ENCODE measurements around the gene TRPC4.
A peak's percentile ranks its signal among the peaks of the same experiment; 100 is the strongest.

- TF ChIP-seq CTCF (IDR thresholded peaks at IDR 0.05) (peak in 2 of 5 experiments; percentile 16 to 19), EP300 (IDR thresholded peaks at IDR 0.05; ENCODE audit: low read depth) (no peak), POLR2AphosphoS5 (IDR thresholded peaks at IDR 0.05) (no peak)
These were observed 229.1 kb downstream of the TRPC4 start for GRCh38 chr13:37640499-37640898.

Data from transverse colon (tissue), 4 donors.